H1 (cell line): ENCODE results near the gene GRID1. TPM values are rescaled to one million over a fixed set of nuclear protein-coding genes. Genes with fewer than 3 reads are reported as not detected.

Source experiments
- CTCF ChIA-PET: fragments of 300-600 bp; sonication (Branson Sonifier 250); formaldehyde crosslinking; loops from one replicate; lab custom pipeline; 2021; ENCODE audit not compliant: partially characterized antibody; lab: Charles Lee
- POLR2A ChIA-PET: fragments of 300-600 bp; sonication (Branson Sonifier 250); formaldehyde crosslinking; loops from one replicate; lab custom pipeline; 2021; ENCODE audit warnings: inconsistent platforms; ENCODE audit not compliant: partially characterized antibody; lab: Charles Lee
- DNase-seq, 2 experiments: peaks; one replicate each; pipeline versions ENCODE4 v3.0.0 to v3.0.0-alpha.2; 2010 to 2022; ENCODE audit warnings: low spot score in 2 of 2, low read depth in 1 of 2, mixed read lengths in 1 of 2
- FAIRE-seq: peaks from 2 replicates; lab custom pipeline; 2011; peaks lifted over from hg19 to GRCh38; lab: Jason Lieb, UNC
- H2AFZ ChIP-seq: 2 replicates; pipeline ENCODE4 v1.8.1; 2012; ENCODE audit warnings: low read length, inconsistent platforms
- H2AK5ac ChIP-seq: 2 replicates; pipeline ENCODE4 v1.6.1; 2013; ENCODE audit warnings: low read depth, low read length
- H2BK120ac ChIP-seq: replicated peaks from 2 replicates; pipeline ENCODE3; 2013; ENCODE audit warnings: low read depth, low read length, inconsistent platforms
- H2BK12ac ChIP-seq: 2 replicates; pipeline ENCODE4 v1.6.1; 2013; ENCODE audit warnings: low read depth, low read length
- H2BK15ac ChIP-seq: 2 replicates; pipeline ENCODE4 v1.6.1; 2013; ENCODE audit warnings: low read length
- H2BK20ac ChIP-seq: 2 replicates; pipeline ENCODE4 v1.6.1; 2013; ENCODE audit warnings: low read length
- H2BK5ac ChIP-seq: 2 replicates; pipeline ENCODE4 v1.6.1; 2013; ENCODE audit warnings: low read depth, low read length
- H3K14ac ChIP-seq: 2 replicates; pipeline ENCODE4 v1.6.1; 2013; ENCODE audit warnings: inconsistent platforms; ENCODE audit not compliant: insufficient read length
- H3K18ac ChIP-seq: 2 replicates; pipeline ENCODE4 v1.6.1; 2013; ENCODE audit warnings: low read length; ENCODE audit errors: extremely low read depth
- H3K23ac ChIP-seq: 2 replicates; pipeline ENCODE4 v1.6.1; 2013; ENCODE audit warnings: inconsistent platforms; ENCODE audit not compliant: insufficient read length
- H3K23me2 ChIP-seq: 2 replicates; pipeline ENCODE4 v1.6.1; 2013; ENCODE audit warnings: low read depth, low read length
- H3K27ac ChIP-seq: 2 replicates; pipeline ENCODE4 v1.6.1; 2011; ENCODE audit warnings: low read depth, low read length, inconsistent platforms
- H3K27me3 ChIP-seq, 4 experiments: replicated peaks in 1 of 4; 1 replicate in 1 of 4; 2 replicates in 3 of 4; pipeline versions ENCODE4 v1.6.1 to v1.8.1; 2011 to 2013; ENCODE audit warnings: low read length in 3 of 4, mild to moderate bottlenecking in 3 of 4, inconsistent platforms in 2 of 4, mixed read lengths in 2 of 4, moderate library complexity in 1 of 4; ENCODE audit not compliant: control insufficient read depth in 3 of 4, insufficient read depth in 3 of 4; ENCODE audit errors: extremely low read depth in 1 of 4
- H3K36me3 ChIP-seq, 4 experiments: 2 replicates each; pipeline versions ENCODE4 v1.6.1 to v1.8.1; 2011 to 2013; ENCODE audit warnings: mild to moderate bottlenecking in 4 of 4, low read length in 3 of 4, moderate library complexity in 2 of 4, control low read depth in 1 of 4, inconsistent platforms in 1 of 4; ENCODE audit not compliant: insufficient read depth in 4 of 4, control insufficient read depth in 2 of 4
- H3K4ac ChIP-seq: replicated peaks from 2 replicates; pipeline ENCODE3; 2013; ENCODE audit warnings: low read length, low read depth, mixed read lengths, inconsistent platforms; ENCODE audit not compliant: insufficient read length
- H3K4me1 ChIP-seq, 4 experiments: replicated peaks in 1 of 4; 1 replicate in 1 of 4; 2 replicates in 3 of 4; pipeline versions ENCODE4 v1.6.1 to v1.8.1; 2011 to 2013; ENCODE audit warnings: low read length in 3 of 4, inconsistent platforms in 2 of 4, mixed read lengths in 1 of 4; ENCODE audit not compliant: insufficient read depth in 4 of 4, control insufficient read depth in 3 of 4
- H3K4me2 ChIP-seq, 2 experiments: 2 replicates each; pipeline versions ENCODE4 v1.6.1 to v1.8.1; 2011 to 2013; ENCODE audit warnings: low read depth in 2 of 2, low read length in 2 of 2, control low read depth in 1 of 2, inconsistent platforms in 1 of 2, mild to moderate bottlenecking in 1 of 2; ENCODE audit not compliant: insufficient read depth in 1 of 2
- H3K4me3 ChIP-seq, 4 experiments: fragments of 200-600, 300-600 bp in 1 of 4; sonication (generic), shearing (Covaris generic), sonication (Bioruptor Twin) in 1 of 4; 2 replicates each; pipeline versions ENCODE4 v1.5.1 to v1.8.1; 2011 to 2016; ENCODE audit warnings: low read length in 4 of 4, low read depth in 3 of 4, control low read depth in 2 of 4, inconsistent platforms in 2 of 4, mild to moderate bottlenecking in 2 of 4, mixed read lengths in 1 of 4, moderate library complexity in 1 of 4; ENCODE audit not compliant: insufficient read depth in 2 of 4; ENCODE audit errors: extremely low read depth in 1 of 4
- H3K56ac ChIP-seq: replicated peaks from 2 replicates; pipeline ENCODE3; 2013; ENCODE audit warnings: low read depth, mild to moderate bottlenecking, mixed read lengths, low read length, inconsistent platforms; ENCODE audit not compliant: insufficient read length
- H3K79me1 ChIP-seq: 2 replicates; pipeline ENCODE4 v1.6.1; 2013; ENCODE audit warnings: low read depth, low read length, control low read depth
- H3K79me2 ChIP-seq, 2 experiments: 2 replicates each; pipeline versions ENCODE4 v1.6.1 to v1.8.1; 2012 to 2013; ENCODE audit warnings: low read length in 2 of 2, mild to moderate bottlenecking in 2 of 2, inconsistent platforms in 1 of 2; ENCODE audit not compliant: insufficient read depth in 2 of 2, control insufficient read depth in 1 of 2
- H3K9ac ChIP-seq, 4 experiments: replicated peaks in 1 of 4; 1 replicate in 1 of 4; 2 replicates in 3 of 4; pipeline versions ENCODE4 v1.6.1 to v1.8.1; 2011 to 2013; ENCODE audit warnings: low read depth in 3 of 4, low read length in 3 of 4, control low read depth in 2 of 4, mild to moderate bottlenecking in 2 of 4, moderate library complexity in 2 of 4, inconsistent platforms in 1 of 4; ENCODE audit errors: extremely low read depth in 1 of 4
- H3K9me3 ChIP-seq, 2 experiments: 2 replicates each; pipeline versions ENCODE4 v1.6.1 to v1.8.1; 2012 to 2013; ENCODE audit warnings: mild to moderate bottlenecking in 2 of 2, moderate library complexity in 2 of 2, control low read depth in 1 of 2, inconsistent platforms in 1 of 2, low read depth in 1 of 2, low read length in 1 of 2, mixed read lengths in 1 of 2; ENCODE audit not compliant: insufficient read depth in 2 of 2
- H4K20me1 ChIP-seq, 2 experiments: replicated peaks in 1 of 2; 2 replicates each; pipeline versions ENCODE3 to v1.8.1; 2011 to 2013; ENCODE audit warnings: inconsistent platforms in 2 of 2, low read length in 2 of 2, mild to moderate bottlenecking in 1 of 2; ENCODE audit not compliant: insufficient read depth in 2 of 2, control insufficient read depth in 1 of 2
- H4K5ac ChIP-seq: 2 replicates; pipeline ENCODE4 v1.6.1; 2013; ENCODE audit warnings: low read length, low read depth, mixed read lengths, inconsistent platforms; ENCODE audit not compliant: insufficient read length
- H4K8ac ChIP-seq: 2 replicates; pipeline ENCODE4 v1.8.0; 2013; ENCODE audit warnings: mild to moderate bottlenecking, moderate library complexity, low read length, inconsistent platforms; ENCODE audit not compliant: insufficient read depth; ENCODE audit errors: extremely low read depth
- H4K91ac ChIP-seq: replicated peaks from 2 replicates; pipeline ENCODE3; 2013; ENCODE audit warnings: low read length, mixed read lengths, inconsistent platforms; ENCODE audit not compliant: insufficient read length
- SP1 ChIP-seq: IDR thresholded peaks from 2 replicates; pipeline ENCODE4 v1.6.1; 2011; ENCODE audit warnings: low read depth, low read length
- WGBS, 2 experiments: shearing (Covaris generic) in 1 of 2; methylation state at CpG; one replicate each; pipeline versions ENCODE4 v1.1.6 to v1.1.7; 2013 to 2015; ENCODE audit warnings: low lambda C conversion rate in 2 of 2, mixed read lengths in 2 of 2, inconsistent platforms in 1 of 2, low coverage in 1 of 2, missing lambda C conversion rate in 1 of 2; ENCODE audit not compliant: insufficient replicate concordance in 2 of 2, insufficient coverage in 1 of 2, insufficient read length in 1 of 2; ENCODE audit errors: extremely low coverage in 1 of 2, missing lambda C conversion rate in 1 of 2; 5-methylcytosine and 5-hydroxymethylcytosine counted together
- polyA plus RNA-seq, 7 experiments: library from polyadenylated mRNA; depleted of rRNA in 3 of 7; stranded (reverse) in 5 of 7; unstranded in 2 of 7; fragments of >200 nt in 5 of 7; fragments of 200-250 nt in 2 of 7; gene quantifications; 1 replicate in 5 of 7; 2 replicates in 1 of 7; 4 replicates in 1 of 7; pipeline versions ENCODE4 v1.2.1 to v1.2.3, GENCODE V29; 2011 to 2013; ENCODE audit warnings: missing spikeins in 2 of 7, mixed read lengths in 2 of 7
- total RNA-seq: library from RNA; stranded (reverse); fragmentation: NEBNext Ultra II Directional; extraction: Animal tissue kit (Norgen Biotek cat#: 25700); gene quantifications from 2 replicates; pipeline ENCODE4 v1.2.1, GENCODE V29; 2021

The GRID1 gene
- total and polyA plus RNA-seq, 2 of the 8 experiments (the other 6 are each of a cell fraction or from before 2014, with no cell fraction given): 0.22 to 0.30 TPM

DNA sequence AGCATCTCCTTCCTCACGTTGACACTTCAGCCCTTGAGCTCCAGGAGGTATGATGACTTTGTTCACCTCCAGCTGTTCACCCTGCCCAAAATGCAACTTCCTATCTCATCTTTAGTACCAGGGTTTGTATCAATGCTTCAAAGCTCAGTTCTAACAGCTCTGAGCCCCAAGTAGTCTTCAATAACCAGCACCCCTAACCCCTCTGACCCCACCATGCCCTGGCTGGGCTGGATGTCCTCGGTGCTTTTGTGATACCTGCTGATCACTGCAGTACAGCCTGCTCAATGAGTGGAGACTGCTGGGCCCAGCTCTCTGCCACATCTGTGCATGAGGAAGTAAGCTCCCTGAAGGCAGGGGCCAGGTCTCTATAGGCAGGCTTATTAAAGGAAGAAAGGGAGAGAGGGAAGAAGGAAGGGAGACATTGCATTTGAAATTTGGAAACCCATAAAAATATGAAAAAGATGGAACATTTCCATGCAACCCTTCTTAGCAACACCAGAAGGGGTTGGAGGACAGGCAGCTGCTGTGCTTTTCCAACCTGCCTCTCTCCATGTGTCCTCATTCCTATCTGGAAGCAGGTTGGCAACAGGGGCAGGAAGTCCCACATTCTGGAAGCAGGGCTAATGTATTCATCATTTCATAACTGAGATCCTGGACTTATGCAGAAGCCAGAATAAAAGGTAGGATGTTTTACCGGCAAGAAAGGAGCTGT, 756.1 kb downstream of the GRID1 start:
- ChIA-PET POLR2A (no interaction called here), CTCF (interaction anchor here (0.6 to 1.9 kb wide), 6 partner anchors 8 to 529 kb away, joined by 3 to 5 read pairs (median 4); no protein-coding TSS in a partner anchor)
- no peak overlapping the region for H2BK12ac ChIP-seq
- 89% methylated on average over 3 of the region's 3 CpGs; no CpG with 5 or more reads in 1 of the 2 experiments for WGBS, 2 experiments
- no peaks in the 10 kb centered on the region for H3K27me3 ChIP-seq
- DNase-seq (peak in 1 of 2 experiments; percentile 20), FAIRE-seq (no peak)
- H4K5ac ChIP-seq: no peak overlapping the region
- H3K14ac ChIP-seq: no peak overlapping the region
- no peak overlapping the region for H4K8ac ChIP-seq
- no peak overlapping the region for H3K4me3 ChIP-seq
- TF ChIP-seq SP1: no peak
- H3K9me3 ChIP-seq: no peaks in the 10 kb centered on the region
- no peak overlapping the region for H3K4ac ChIP-seq
- H2BK5ac ChIP-seq: no peak overlapping the region
- no peak overlapping the region for H3K23ac ChIP-seq
- H3K27ac ChIP-seq: no peak overlapping the region
- H3K36me3 ChIP-seq: no peaks in the 10 kb centered on the region
- no peaks in the 10 kb centered on the region for H3K23me2 ChIP-seq
- H3K79me1 ChIP-seq: no peaks in the 10 kb centered on the region
- H3K18ac ChIP-seq: no peak overlapping the region
- no peak overlapping the region for H2BK120ac ChIP-seq
- no peak overlapping the region for H4K91ac ChIP-seq
- H3K9ac ChIP-seq: no peak overlapping the region
- no peak overlapping the region for H2BK15ac ChIP-seq
- H2BK20ac ChIP-seq: no peak overlapping the region
- H3K4me2 ChIP-seq: no peak overlapping the region
- H3K79me2 ChIP-seq: no peaks in the 10 kb centered on the region
- no peak overlapping the region for H2AK5ac ChIP-seq
- H2AFZ ChIP-seq: no peak overlapping the region
- H3K4me1 ChIP-seq: no peaks in the 10 kb centered on the region
- H4K20me1 ChIP-seq: no peaks in the 10 kb centered on the region
- no peak overlapping the region for H3K56ac ChIP-seq
